Sigmoid colon (tissue), 3 donors: ENCODE results near the gene TSPAN1.
"Not testable (repeated sequence)": the region's sequence is repeated elsewhere in the genome, so short reads cannot be mapped to it uniquely, and the experiment has no call there.

Source experiments
- POLR2A ChIP-seq, 2 donors: fragments of 450-650 bp; IDR thresholded peaks; one replicate each; pipeline ENCODE4 v1.6.1; 2016; ENCODE audit warnings: antibody characterized with exemption in 2 of 2, mild to moderate bottlenecking in 2 of 2, moderate library complexity in 2 of 2
- TF ChIP-seq, protein P1 (sequence below), 4 experiments: fragments of 450-650 bp in 3 of 4; fragments of 200-600 bp in 1 of 4; IDR thresholded peaks; one replicate each; pipeline ENCODE4 v1.5.1; 2016 to 2019; ENCODE audit warnings: antibody characterized with exemption in 4 of 4, mild to moderate bottlenecking in 3 of 4, moderate library complexity in 2 of 4

- TF ChIP-seq, protein P1, sequence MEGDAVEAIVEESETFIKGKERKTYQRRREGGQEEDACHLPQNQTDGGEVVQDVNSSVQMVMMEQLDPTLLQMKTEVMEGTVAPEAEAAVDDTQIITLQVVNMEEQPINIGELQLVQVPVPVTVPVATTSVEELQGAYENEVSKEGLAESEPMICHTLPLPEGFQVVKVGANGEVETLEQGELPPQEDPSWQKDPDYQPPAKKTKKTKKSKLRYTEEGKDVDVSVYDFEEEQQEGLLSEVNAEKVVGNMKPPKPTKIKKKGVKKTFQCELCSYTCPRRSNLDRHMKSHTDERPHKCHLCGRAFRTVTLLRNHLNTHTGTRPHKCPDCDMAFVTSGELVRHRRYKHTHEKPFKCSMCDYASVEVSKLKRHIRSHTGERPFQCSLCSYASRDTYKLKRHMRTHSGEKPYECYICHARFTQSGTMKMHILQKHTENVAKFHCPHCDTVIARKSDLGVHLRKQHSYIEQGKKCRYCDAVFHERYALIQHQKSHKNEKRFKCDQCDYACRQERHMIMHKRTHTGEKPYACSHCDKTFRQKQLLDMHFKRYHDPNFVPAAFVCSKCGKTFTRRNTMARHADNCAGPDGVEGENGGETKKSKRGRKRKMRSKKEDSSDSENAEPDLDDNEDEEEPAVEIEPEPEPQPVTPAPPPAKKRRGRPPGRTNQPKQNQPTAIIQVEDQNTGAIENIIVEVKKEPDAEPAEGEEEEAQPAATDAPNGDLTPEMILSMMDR (IDR thresholded peaks at IDR 0.05) = not testable (repeated sequence)
- TF ChIP-seq POLR2A (IDR thresholded peaks at IDR 0.05) = not testable (repeated sequence)
Measured at GRCh38 chr1:46223055-46223454, 48.2 kb downstream of the TSPAN1 start.
